IPS-18c (cell line): ENCODE results near the gene CCDC68.
"Not testable (repeated sequence)": the region's sequence is repeated elsewhere in the genome, so short reads cannot be mapped to it uniquely, and the experiment has no call there.

ENCODE experiments used
- H3K4me3 ChIP-seq: 2 replicates; pipeline ENCODE4 v1.7.0; 2013; ENCODE audit warnings: low read depth, mild to moderate bottlenecking, low read length, moderate library complexity; ENCODE audit not compliant: insufficient read depth
- H3K9me3 ChIP-seq: one replicate; pipeline ENCODE4 v1.6.1; 2013; ENCODE audit warnings: mild to moderate bottlenecking, low read length, moderate library complexity; ENCODE audit not compliant: control insufficient read depth, insufficient read depth

The CCDC68 gene

GRCh38 chr18:54958704-54959625 lies at the start of gene CCDC68:
TSS of gene CCDC68 (minus strand) at chr18:54959461. CDS start at chr18:54942791, 16,670 bp downstream.
- Histone ChIP-seq H3K4me3 (peak within 1 kb of the TSS; percentile 77), H3K9me3 (no peaks in the 10 kb centered on the region)

GRCh38 chr18:55007602-55008001 lies 48.3 kb upstream of the CCDC68 start:
- no peaks in the 10 kb centered on the region for H3K9me3 ChIP-seq
- no peak overlapping the region for H3K4me3 ChIP-seq

DNA sequence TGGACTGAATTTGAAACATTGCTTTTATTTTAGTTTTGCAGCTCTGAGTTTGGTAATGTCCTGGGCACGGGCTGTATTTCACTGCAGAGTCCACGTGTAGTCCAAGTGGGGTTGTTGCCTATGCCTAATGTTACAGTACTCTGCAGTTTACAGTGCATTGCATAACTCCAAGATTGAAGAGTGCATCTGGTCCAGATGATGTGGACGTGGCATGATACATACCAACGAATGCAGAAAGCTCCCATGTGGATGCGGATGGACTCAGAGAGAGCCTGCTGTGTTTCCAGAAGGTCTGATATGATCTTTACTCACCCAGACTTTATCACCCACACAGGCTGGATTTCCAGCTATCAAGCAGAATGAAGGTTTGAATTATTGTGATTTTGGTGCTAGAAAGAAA lies 44.4 kb upstream of the CCDC68 start:
- no peaks in the 10 kb centered on the region for H3K9me3 ChIP-seq
- H3K4me3 ChIP-seq = no peak overlapping the region

DNA sequence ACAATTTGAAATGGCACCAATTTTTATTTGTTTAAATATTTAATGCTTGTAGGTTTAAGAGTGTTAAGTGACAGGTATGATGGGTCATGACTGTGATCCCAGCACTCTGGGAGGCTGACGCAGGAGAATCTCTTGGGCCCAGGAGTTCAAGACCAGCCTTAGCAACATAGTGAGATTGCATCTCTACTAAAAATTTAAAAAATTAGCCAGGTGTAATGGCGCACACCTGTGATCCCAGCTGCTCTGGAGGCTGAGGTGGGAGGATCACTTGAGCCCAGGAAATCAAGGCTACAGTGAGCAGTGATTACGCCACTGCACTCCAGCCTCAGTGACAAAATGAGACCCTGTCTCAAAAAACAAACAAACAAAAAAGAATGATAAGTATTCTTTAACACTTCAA lies 43.0 kb upstream of the CCDC68 start:
- Histone ChIP-seq H3K4me3 (no peak overlapping the region), H3K9me3 (no peaks in the 10 kb centered on the region)

- H3K9me3 ChIP-seq = no peaks in the 10 kb centered on the region
- H3K4me3 ChIP-seq = no peak overlapping the region
Measured at GRCh38 chr18:55001394-55002024, 42.2 kb upstream of the CCDC68 start.

- Histone ChIP-seq H3K9me3 (no peaks in the 10 kb centered on the region), H3K4me3 (no peak overlapping the region)
Measured at GRCh38 chr18:55000529-55000928, 41.3 kb upstream of the CCDC68 start.

DNA sequence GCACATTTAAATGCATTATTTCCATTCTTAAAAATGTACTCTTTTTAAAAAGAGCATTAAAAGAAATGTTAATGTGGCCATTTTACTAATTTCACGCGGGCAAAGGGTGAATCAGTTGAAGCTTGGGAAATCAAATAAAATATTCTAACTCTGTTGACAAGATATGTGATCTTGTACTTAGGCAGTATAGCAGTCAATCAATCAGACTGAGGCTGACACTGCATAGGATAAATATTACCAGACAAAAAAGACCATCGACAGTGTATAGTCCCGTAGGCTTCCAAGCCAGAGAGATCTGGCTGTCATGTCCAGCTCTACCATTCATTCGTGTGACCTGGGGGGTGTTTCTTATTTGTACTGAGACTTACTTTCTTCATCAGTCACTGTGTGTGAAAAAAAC lies 39.8 kb upstream of the CCDC68 start:
- no peak overlapping the region for H3K4me3 ChIP-seq
- H3K9me3 ChIP-seq = no peaks in the 10 kb centered on the region

GRCh38 chr18:54995421-54996143 lies 36.3 kb upstream of the CCDC68 start:
- no peak overlapping the region for H3K4me3 ChIP-seq
- H3K9me3 ChIP-seq = no peaks in the 10 kb centered on the region

- Histone ChIP-seq H3K9me3 (no peaks in the 10 kb centered on the region), H3K4me3 (no peak overlapping the region)
Measured at GRCh38 chr18:54991981-54992380, 32.7 kb upstream of the CCDC68 start.

DNA sequence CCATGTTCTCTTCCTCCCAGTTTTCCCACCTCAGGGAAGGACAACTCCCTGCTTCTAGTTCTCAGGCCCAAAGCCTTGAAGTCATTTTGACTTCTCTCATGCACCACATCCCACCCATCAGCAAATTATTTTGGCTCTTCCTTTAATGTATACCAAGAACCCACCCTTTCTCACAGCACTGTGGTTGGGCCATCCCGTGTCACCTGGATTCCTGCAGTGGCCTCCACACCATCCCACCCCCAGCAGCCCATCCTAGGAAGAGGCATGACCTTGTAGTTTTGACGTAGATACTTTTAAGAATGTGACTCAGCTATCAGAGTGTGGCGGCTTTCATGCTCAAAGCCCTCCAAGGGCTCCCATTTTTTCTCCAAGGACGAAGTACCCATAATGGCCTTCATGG lies 25.6 kb upstream of the CCDC68 start:
- Histone ChIP-seq H3K9me3 (no peaks in the 10 kb centered on the region), H3K4me3 (no peak overlapping the region)

- no peak overlapping the region for H3K4me3 ChIP-seq
- no peaks in the 10 kb centered on the region for H3K9me3 ChIP-seq
Measured at GRCh38 chr18:54983791-54984190, 24.5 kb upstream of the CCDC68 start.

DNA sequence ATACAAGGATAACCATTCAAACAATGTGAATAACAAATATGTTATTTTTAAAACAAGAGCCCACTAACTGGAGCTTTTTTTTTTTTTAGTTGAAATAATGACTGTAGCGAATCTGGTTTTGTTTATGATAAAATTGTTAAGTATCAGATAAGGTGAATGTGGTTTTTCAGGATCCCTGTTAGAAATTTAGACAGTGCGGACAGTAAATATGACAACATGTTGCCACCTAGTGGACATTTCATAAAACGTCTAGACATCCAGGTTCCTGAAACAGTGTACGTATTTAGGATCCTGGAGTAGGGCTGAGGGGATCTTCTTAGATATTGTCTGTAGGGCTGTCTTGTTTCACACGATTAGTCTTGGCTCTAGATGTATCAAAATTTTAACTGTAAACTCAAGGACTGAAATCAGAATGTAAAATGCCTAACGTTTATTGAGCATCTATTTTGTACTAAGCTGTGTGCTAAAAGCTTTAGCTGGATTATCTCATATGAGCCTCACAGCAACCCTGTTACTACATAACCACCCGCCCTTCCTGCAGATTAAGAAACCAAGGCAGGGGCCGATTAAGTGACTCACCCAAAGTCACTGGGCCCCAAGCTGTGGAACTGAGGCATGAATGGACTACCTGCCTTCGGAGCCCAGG lies 23.9 kb upstream of the CCDC68 start:
- Histone ChIP-seq H3K4me3 (no peak overlapping the region), H3K9me3 (no peaks in the 10 kb centered on the region)

GRCh38 chr18:54981076-54981475 lies 21.8 kb upstream of the CCDC68 start:
- Histone ChIP-seq H3K4me3 (no peak overlapping the region), H3K9me3 (no peaks in the 10 kb centered on the region)

GRCh38 chr18:54975598-54975997 lies 16.3 kb upstream of the CCDC68 start:
- Histone ChIP-seq H3K9me3 (no peaks in the 10 kb centered on the region), H3K4me3 (no peak overlapping the region)

DNA sequence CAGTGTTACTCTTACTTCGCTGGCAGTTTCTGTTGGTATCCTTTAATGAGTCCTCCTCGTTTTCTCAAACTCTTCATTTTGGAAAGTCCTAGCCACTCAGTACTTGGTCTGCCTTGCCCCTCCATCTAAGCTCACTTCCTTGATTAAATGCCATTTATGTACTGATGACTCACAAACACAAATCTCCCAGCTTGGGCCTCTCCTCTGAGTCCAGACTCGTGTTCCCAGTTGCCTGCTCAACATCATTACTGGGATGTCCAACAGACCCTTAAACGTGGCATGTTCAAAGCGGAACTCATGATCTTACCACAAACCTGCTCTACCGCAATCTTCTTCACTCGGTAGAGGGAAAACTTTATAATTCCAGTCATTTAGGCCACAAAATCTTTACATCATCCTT lies 13.8 kb upstream of the CCDC68 start:
- no peak overlapping the region for H3K4me3 ChIP-seq
- H3K9me3 ChIP-seq = no peaks in the 10 kb centered on the region

DNA sequence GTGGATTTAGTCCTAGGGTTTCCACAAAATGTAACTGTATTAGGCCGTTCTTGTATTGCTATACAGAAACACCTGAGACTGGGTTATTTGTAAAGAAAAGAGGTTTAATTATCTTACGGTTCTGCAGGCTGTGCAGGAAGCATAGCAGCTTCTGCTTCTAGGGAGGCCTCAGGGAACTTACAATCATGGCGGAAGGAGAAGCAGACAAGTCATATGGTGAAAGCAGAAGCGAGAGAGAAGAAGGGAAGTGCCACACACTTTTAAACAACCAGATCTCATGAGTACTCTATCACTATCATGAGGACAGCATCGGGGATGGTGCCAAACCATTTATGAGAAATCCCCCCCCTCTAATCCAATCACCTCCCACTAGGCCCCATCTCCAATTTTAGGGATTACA lies 9.5 kb upstream of the CCDC68 start:
- Histone ChIP-seq H3K9me3 (no peaks in the 10 kb centered on the region), H3K4me3 (no peak overlapping the region)

DNA sequence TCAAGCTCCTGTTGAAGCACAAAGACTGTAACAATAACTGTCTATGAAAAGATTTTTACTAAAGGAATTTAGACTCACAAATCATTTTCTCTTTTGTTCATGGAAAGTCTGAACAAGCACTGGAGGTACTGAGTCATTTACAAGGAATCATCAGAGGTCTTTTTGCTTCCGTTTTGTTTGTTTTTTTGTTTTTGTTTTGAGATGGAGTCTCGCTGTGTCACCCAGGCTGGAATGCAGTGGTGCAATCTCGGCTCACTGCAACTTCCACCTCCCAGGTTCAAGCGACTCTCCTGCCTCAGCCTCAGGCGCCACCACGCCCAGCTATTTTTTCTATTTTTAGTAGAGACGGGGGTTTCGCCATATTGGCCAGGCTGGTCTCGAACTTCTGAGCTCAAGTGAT lies 9.0 kb upstream of the CCDC68 start:
- not testable (repeated sequence) for H3K9me3 ChIP-seq, H3K4me3 ChIP-seq
